HG03039 (cell line): ENCODE measurements around the gene PPP1R26.
"Not testable (repeated sequence)": the region's sequence is repeated elsewhere in the genome, so short reads cannot be mapped to it uniquely, and the experiment has no call there.

Experiments
- ATAC-seq: cut with Tn5 transposase; IDR thresholded peaks from one replicate; pipeline ENCODE4 v1.9.1; 2021; ENCODE audit warnings: mild to moderate bottlenecking, moderate library complexity; ENCODE audit not compliant: unreplicated experiment

Gene PPP1R26

GRCh38 chr9:135521608-135522095, 42.1 kb downstream of the PPP1R26 start:
- no peak for ATAC-seq

GRCh38 chr9:135522137-135522877, 42.7 kb downstream of the PPP1R26 start:
- ATAC-seq = no peak

- ATAC-seq = no peak
These were observed 43.3 kb downstream of the PPP1R26 start for GRCh38 chr9:135522931-135523330.

GRCh38 chr9:135523521-135524129, 44.0 kb downstream of the PPP1R26 start:
- ATAC-seq = no peak

- no peak for ATAC-seq
These were observed 44.7 kb downstream of the PPP1R26 start for GRCh38 chr9:135524130-135524861.

GRCh38 chr9:135525241-135526088, 45.9 kb downstream of the PPP1R26 start:
- no peak for ATAC-seq

DNA sequence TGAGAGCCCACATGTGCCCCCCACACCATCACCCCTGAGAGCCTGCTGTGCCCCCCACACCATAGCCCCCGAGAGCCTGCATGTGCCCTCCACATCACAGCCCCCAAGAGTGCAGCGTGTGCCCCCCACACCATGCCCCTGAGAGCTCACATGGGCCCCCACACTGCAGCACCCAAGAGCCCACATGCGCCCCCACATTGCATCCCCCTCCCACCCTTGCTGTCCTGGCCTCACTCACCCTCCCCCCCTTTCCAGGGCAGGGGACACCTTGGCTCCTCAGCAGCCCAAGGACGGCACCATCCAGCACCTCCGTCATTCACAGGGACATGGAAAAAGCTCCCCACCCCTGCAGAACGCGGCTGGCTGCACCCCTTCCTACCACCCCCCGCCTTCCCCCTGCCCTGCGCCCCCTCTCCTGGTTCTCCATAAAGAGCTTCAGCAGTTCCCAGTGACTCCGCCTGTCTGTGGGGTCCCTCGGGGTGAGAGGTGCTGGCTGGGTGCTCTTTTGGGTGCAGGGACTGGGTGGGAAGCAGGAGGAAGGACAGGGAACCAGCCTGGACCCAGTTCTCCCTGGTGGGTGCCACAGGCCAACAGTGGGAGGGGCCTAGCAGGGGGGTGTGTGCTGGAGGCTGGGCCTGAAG, 46.6 kb downstream of the PPP1R26 start:
- no peak for ATAC-seq

- ATAC-seq = no peak
These were observed 47.4 kb downstream of the PPP1R26 start for GRCh38 chr9:135526730-135527571.

DNA sequence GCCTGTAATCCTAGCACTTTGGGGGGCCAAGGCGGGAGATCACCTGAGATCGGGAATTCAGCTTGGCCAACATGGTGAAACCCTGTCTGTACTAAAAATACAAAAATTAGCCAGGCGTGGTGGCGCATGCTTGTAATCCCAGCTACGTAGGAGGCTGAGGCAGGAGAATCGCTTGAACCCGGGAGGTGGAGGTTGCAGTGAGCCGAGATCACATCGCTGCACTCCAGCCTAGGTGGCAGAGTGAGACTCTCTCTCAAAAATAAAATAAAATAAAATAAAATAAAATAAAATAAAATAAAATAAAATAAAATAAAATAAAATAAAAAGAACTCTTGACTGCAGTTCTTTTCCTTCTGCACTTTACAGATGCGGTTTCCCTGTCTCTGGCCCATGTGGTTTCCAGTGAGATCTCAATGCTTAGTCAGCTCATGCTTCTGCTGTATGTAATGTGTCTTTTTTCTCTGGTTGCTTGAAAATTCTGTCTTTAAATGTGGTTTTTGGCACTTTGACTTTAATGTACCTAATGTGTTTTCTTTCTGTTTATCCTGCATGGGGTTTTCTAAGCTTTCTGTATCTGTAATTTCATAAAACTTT, 49.4 kb downstream of the PPP1R26 start:
- ATAC-seq = not testable (repeated sequence)

DNA sequence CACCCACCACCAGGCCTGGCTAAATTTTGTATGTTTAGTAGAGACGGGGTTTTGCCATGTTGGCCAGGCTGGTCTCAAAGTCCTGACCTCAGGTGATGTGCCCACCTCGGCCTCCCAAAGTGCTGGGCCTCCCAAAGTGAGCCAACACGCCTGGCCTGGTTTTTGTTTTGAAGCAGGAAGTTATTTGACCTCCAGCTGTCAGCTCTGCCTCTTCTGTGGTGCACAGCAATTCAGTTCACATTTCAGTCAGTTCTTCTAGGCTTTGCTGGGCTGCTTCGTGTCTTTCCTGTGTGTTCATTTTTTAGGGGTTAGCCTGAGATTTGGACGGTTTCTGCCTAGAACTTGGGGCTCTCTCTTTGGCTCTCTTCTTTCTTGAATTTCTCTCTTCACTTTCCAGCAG, 50.6 kb downstream of the PPP1R26 start:
- no peak for ATAC-seq

DNA sequence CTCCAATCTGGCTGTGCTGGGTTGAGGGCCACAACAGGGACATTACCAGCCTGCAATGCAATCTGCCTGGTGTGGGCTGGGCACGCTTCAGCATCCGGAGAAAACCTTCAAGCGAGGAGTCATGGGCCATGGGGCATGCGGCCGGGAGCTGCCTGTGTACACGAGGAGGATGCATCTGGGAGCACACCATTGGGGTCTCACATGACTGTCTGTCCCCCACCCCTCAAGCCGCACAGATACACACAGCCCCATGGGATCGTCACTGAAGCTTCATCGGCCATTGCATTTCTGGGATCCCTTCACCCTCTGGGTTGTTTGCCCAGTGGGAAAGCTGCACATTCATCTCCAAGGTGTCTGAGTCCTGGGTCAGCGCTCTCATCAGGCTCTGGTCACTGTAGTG, 51.5 kb downstream of the PPP1R26 start:
- no peak for ATAC-seq

GRCh38 chr9:135533113-135533512, 53.5 kb downstream of the PPP1R26 start:
- ATAC-seq = no peak

DNA sequence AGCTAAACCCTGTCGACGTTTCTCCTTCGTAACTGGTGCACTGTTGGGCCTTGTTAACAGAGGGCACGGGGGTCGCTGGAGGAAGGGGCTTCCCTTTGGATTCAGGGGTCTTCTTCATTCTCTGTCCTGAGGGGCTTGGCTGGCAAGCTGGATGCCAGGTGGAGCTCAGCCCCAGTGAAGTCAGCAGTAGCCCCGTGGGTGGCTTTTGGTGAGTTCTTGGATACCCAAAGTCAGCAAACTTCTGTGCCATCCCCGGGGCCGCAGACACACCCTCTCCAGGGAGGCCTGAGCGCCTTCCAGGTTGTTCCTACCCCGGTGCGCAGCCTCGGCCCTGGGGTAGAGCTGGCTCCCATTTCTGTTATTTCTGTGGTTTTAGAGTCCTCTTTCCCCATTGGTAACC, 54.1 kb downstream of the PPP1R26 start:
- no peak for ATAC-seq

- not testable (repeated sequence) for ATAC-seq
These were observed 54.7 kb downstream of the PPP1R26 start for GRCh38 chr9:135534192-135534711.

DNA sequence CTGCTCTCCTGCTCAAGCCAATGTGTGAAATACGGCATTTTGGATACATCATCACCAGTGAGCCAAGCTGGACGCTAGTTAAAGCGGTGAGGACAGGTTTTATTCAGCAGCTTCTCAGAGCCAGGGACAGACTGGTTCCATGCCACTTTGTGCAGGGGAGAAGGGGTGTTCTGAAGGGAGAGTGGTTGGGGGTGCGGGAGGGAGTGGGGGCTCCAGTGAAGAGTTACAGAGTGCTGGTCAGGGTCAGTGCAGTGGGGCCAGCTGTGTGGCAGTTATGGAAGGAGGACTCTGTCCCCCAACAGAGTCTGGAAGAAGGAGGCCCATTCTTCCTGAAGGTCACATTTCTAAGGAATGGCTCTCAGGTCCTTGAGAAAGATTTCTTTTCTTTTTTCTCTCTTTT, 55.2 kb downstream of the PPP1R26 start:
- not testable (repeated sequence) for ATAC-seq

GRCh38 chr9:135535631-135536030, 56.0 kb downstream of the PPP1R26 start:
- ATAC-seq = not testable (repeated sequence)

GRCh38 chr9:135536216-135536615, 56.6 kb downstream of the PPP1R26 start:
- ATAC-seq = no peak
